GM23248 (cell line): ENCODE data around the gene HOXC5. TPM values are rescaled to one million over a fixed set of nuclear protein-coding genes. Genes with fewer than 3 reads are reported as not detected.

Experiments
- DNase-seq: peaks from one replicate; pipeline ENCODE4 v3.0.0-alpha.2; 2015
- H2AFZ ChIP-seq: fragments of 200-600 bp; sonication (generic); 2 replicates; pipeline ENCODE4 v1.6.1; 2016; ENCODE audit warnings: antibody characterized with exemption
- H3F3A ChIP-seq: fragments of 200-600 bp; sonication (generic); 2 replicates; pipeline ENCODE4 v1.6.1; 2016; ENCODE audit warnings: mild to moderate bottlenecking, antibody characterized with exemption, mixed run types; ENCODE audit not compliant: insufficient read depth
- H3K27ac ChIP-seq: fragments of 200-600 bp; sonication (generic); 2 replicates; pipeline ENCODE4 v1.5.1; 2016; ENCODE audit warnings: mild to moderate bottlenecking
- H3K27me3 ChIP-seq: fragments of 200-600 bp; sonication (generic); replicated peaks from 2 replicates; pipeline ENCODE4 v1.6.1; 2016; ENCODE audit warnings: mild to moderate bottlenecking; ENCODE audit not compliant: insufficient read depth
- H3K36me3 ChIP-seq: fragments of 200-600 bp; sonication (generic); 2 replicates; pipeline ENCODE4 v1.6.1; 2016; ENCODE audit warnings: low read depth, mild to moderate bottlenecking
- H3K4me1 ChIP-seq: fragments of 200-600 bp; sonication (generic); 2 replicates; pipeline ENCODE4 v1.6.1; 2016; ENCODE audit warnings: mild to moderate bottlenecking; ENCODE audit not compliant: insufficient read depth
- H3K4me2 ChIP-seq: fragments of 200-600 bp; sonication (generic); one replicate; pipeline ENCODE4 v1.6.1; 2016; ENCODE audit warnings: mild to moderate bottlenecking; ENCODE audit not compliant: unreplicated experiment
- H3K4me3 ChIP-seq: fragments of 200-600 bp; sonication (generic); 2 replicates; pipeline ENCODE4 v1.5.1; 2016; ENCODE audit warnings: mild to moderate bottlenecking
- H3K79me2 ChIP-seq: fragments of 200-600 bp; sonication (generic); 2 replicates; pipeline ENCODE4 v1.6.1; 2016; ENCODE audit warnings: mild to moderate bottlenecking; ENCODE audit not compliant: insufficient read depth
- H3K9ac ChIP-seq: fragments of 200-600 bp; sonication (generic); 2 replicates; pipeline ENCODE4 v1.6.1; 2016; ENCODE audit warnings: mild to moderate bottlenecking
- H3K9me2 ChIP-seq: fragments of 200-600 bp; sonication (generic); 2 replicates; pipeline ENCODE4 v1.6.1; 2016; ENCODE audit warnings: mixed run types, mild to moderate bottlenecking, moderate library complexity; ENCODE audit not compliant: insufficient read depth
- H3K9me3 ChIP-seq: fragments of 200-600 bp; sonication (generic); one replicate; pipeline ENCODE4 v1.6.1; 2017; ENCODE audit warnings: low read depth
- H4K20me1 ChIP-seq: fragments of 200-600 bp; sonication (generic); 2 replicates; pipeline ENCODE4 v1.6.0; 2016; ENCODE audit not compliant: insufficient read depth
- EZH2 ChIP-seq: fragments of 200-600 bp; sonication (generic); IDR thresholded peaks from 2 replicates; pipeline ENCODE4 v1.6.1; 2018; ENCODE audit warnings: antibody characterized with exemption, mild to moderate bottlenecking; ENCODE audit not compliant: insufficient read depth, poor library complexity, severe bottlenecking
- EZH2phosphoT487 ChIP-seq: fragments of 200-600 bp; sonication (generic); IDR thresholded peaks from 2 replicates; pipeline ENCODE4 v1.6.1; 2018; ENCODE audit warnings: antibody characterized with exemption, moderate library complexity, mild to moderate bottlenecking, low read depth; ENCODE audit not compliant: insufficient read depth
- WGBS, 2 experiments: methylation state at CpG; one replicate each; pipeline ENCODE4 v1.1.6; 2015 to 2017; ENCODE audit warnings: low lambda C conversion rate in 2 of 2, low coverage in 1 of 2; ENCODE audit errors: missing lambda C conversion rate in 2 of 2; 5-methylcytosine and 5-hydroxymethylcytosine counted together
- in situ Hi-C: fragments of 300-500 bp; cut with MboI; formaldehyde crosslinking; loops from 2 replicates; pipeline ENCODE4 v1.15.0; 2020
- polyA plus RNA-seq: library from polyadenylated mRNA; unstranded; fragments of >200 nt; fragmentation: Nextera tagmentation; extraction: Ambion mirVana; gene quantifications from 2 replicates; pipeline ENCODE4 v1.2.1, GENCODE V29; 2016
- total RNA-seq: library from RNA; depleted of rRNA; stranded (reverse); fragments of >200 nt; shearing (Covaris generic); gene quantifications from 2 replicates; pipeline ENCODE4 v1.2.3, GENCODE V29; 2014

HOXC5 gene
- total and polyA plus RNA-seq, 2 experiments from 2014 or later, result 0.65 to 1.8 TPM

- H3K79me2 ChIP-seq, result peaks cover 68% of the 10 kb centered on the region
- H3F3A ChIP-seq, result peaks cover 11% of the 10 kb centered on the region
- DNase-seq, result peak; percentile 97
- H3K27ac ChIP-seq, result peak overlapping the region; percentile 99
- WGBS, 2 experiments, result 0 to 2% methylated on average over 16 to 34 of the region's 34 CpGs
- H4K20me1 ChIP-seq, result no peaks in the 10 kb centered on the region
- peaks cover 47% of the 10 kb centered on the region for H3K4me1 ChIP-seq
- H3K9me3 ChIP-seq, result no peaks in the 10 kb centered on the region
- in situ Hi-C loops, result no loop called here
- no peaks in the 10 kb centered on the region for H3K36me3 ChIP-seq
- peak overlapping the region; percentile 78 for H3K4me3 ChIP-seq
- peak overlapping the region; percentile 47 for H2AFZ ChIP-seq
- peak overlapping the region; percentile 97 for H3K9ac ChIP-seq
- no peaks in the 10 kb centered on the region for H3K9me2 ChIP-seq
- H3K4me2 ChIP-seq, result peak overlapping the region; percentile 85
- TF ChIP-seq EZH2phosphoT487 (no peak), EZH2 (no peak)
- H3K27me3 ChIP-seq, result no peaks in the 10 kb centered on the region
Observed at GRCh38 chr12:54017878-54018467, 14.9 kb upstream of the HOXC5 start.

- in situ Hi-C loops, result no loop called here
- no peaks in the 10 kb centered on the region for H3K36me3 ChIP-seq
- WGBS, 2 experiments, result 2 to 3% methylated on average over 16 to 29 of the region's 29 CpGs
- H3F3A ChIP-seq, result peaks cover 10% of the 10 kb centered on the region
- peak overlapping the region; percentile 97 for H3K9ac ChIP-seq
- H3K9me3 ChIP-seq, result no peaks in the 10 kb centered on the region
- DNase-seq, result peak; percentile 76
- peaks cover 47% of the 10 kb centered on the region for H3K4me1 ChIP-seq
- peak overlapping the region; percentile 24 for H2AFZ ChIP-seq
- no peaks in the 10 kb centered on the region for H4K20me1 ChIP-seq
- H3K9me2 ChIP-seq, result no peaks in the 10 kb centered on the region
- H3K79me2 ChIP-seq, result peaks cover 74% of the 10 kb centered on the region
- peak overlapping the region; percentile 85 for H3K4me2 ChIP-seq
- TF ChIP-seq EZH2phosphoT487 (no peak), EZH2 (no peak)
- peak overlapping the region; percentile 99 for H3K27ac ChIP-seq
- peak overlapping the region; percentile 78 for H3K4me3 ChIP-seq
- H3K27me3 ChIP-seq, result no peaks in the 10 kb centered on the region
Observed at GRCh38 chr12:54018468-54018984, 14.3 kb upstream of the HOXC5 start.

GRCh38 chr12:54019091-54019811 lies 13.6 kb upstream of the HOXC5 start:
- TF ChIP-seq EZH2, result no peak
- TF ChIP-seq EZH2phosphoT487, result no peak
- Histone ChIP-seq H3F3A (peaks cover 10% of the 10 kb centered on the region; the same call in 1 of the 2 replicates), H3K4me3 (peak overlapping the region; percentile 78), H3K9me3 (no peaks in the 10 kb centered on the region), H3K27me3 (no peaks in the 10 kb centered on the region), H2AFZ (no peak overlapping the region), H3K36me3 (no peaks in the 10 kb centered on the region), H3K4me1 (peaks cover 46% of the 10 kb centered on the region), H3K27ac (peak overlapping the region; percentile 99), H3K79me2 (peaks cover 81% of the 10 kb centered on the region), H3K9me2 (no peaks in the 10 kb centered on the region), H4K20me1 (no peaks in the 10 kb centered on the region), H3K4me2 (peak overlapping the region; percentile 94), H3K9ac (peak overlapping the region; percentile 97)
- peak; percentile 62 for DNase-seq
- in situ Hi-C loops, result no loop called here
- WGBS, 2 experiments, result 37 to 38% methylated on average over 38 to 43 of the region's 43 CpGs

GRCh38 chr12:54019924-54020590 lies 12.8 kb upstream of the HOXC5 start:
- Histone ChIP-seq H3K9ac (peak overlapping the region; percentile 97), H3K27ac (peak overlapping the region; percentile 99), H3K4me1 (peaks cover 52% of the 10 kb centered on the region), H3K9me3 (no peaks in the 10 kb centered on the region), H3K27me3 (no peaks in the 10 kb centered on the region), H3F3A (peaks cover 10% of the 10 kb centered on the region; the same call in 1 of the 2 replicates), H3K9me2 (no peaks in the 10 kb centered on the region), H4K20me1 (no peaks in the 10 kb centered on the region), H3K4me2 (peak overlapping the region; percentile 94), H3K36me3 (no peaks in the 10 kb centered on the region), H2AFZ (no peak overlapping the region), H3K79me2 (peaks cover 89% of the 10 kb centered on the region), H3K4me3 (peak overlapping the region; percentile 78)
- WGBS, 2 experiments, result 24 to 31% methylated on average over 10 of the region's 10 CpGs
- TF ChIP-seq EZH2phosphoT487 (no peak), EZH2 (no peak)
- peak; percentile 85 for DNase-seq
- in situ Hi-C loops, result loop anchor here (10.0 kb wide), 1 partner anchor 175 kb away; no protein-coding TSS in a partner anchor
